GM23248 (cell line): Measurements from ENCODE around the gene DGKI.

Source experiments
- EZH2 ChIP-seq: fragments of 200-600 bp; sonication (generic); IDR thresholded peaks from 2 replicates; pipeline ENCODE4 v1.6.1; 2018; ENCODE audit warnings: antibody characterized with exemption, mild to moderate bottlenecking; ENCODE audit not compliant: insufficient read depth, poor library complexity, severe bottlenecking
- EZH2phosphoT487 ChIP-seq: fragments of 200-600 bp; sonication (generic); IDR thresholded peaks from 2 replicates; pipeline ENCODE4 v1.6.1; 2018; ENCODE audit warnings: antibody characterized with exemption, moderate library complexity, mild to moderate bottlenecking, low read depth; ENCODE audit not compliant: insufficient read depth

DNA sequence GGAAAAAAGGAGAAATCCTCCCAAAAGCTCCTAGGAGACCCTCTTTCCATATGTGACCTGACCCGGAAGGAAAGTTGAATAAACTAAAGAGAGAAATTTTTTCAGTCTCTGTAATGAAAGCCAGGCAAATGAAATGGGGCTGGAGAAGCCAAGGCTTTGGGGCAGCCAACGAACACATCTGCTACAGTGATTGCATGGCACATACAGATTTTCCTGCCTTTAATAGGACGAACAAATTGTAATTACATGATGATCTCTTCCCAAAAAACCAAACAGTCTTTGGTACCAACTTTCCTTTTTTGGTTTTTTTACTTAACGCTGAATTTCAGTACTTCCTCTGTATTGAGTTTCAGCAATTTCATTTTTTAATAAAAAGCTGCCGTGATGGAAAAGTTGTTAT, 479.8 kb downstream of the DGKI start:
- no peak for TF ChIP-seq EZH2
- no peak for TF ChIP-seq EZH2phosphoT487
